HG03521 (cell line): Measurements from ENCODE around the gene UVRAG.
"Not testable (repeated sequence)": the region's sequence is repeated elsewhere in the genome, so short reads cannot be mapped to it uniquely, and the experiment has no call there.

Source experiments
- ATAC-seq: cut with Tn5 transposase; IDR thresholded peaks from one replicate; pipeline ENCODE4 v1.9.1; 2021; ENCODE audit warnings: mild to moderate bottlenecking, moderate library complexity; ENCODE audit not compliant: unreplicated experiment

The UVRAG gene

GRCh38 chr11:76048763-76049162, 233.8 kb downstream of the UVRAG start:
- ATAC-seq: no peak

GRCh38 chr11:76049511-76049910, 234.5 kb downstream of the UVRAG start:
- no peak for ATAC-seq

DNA sequence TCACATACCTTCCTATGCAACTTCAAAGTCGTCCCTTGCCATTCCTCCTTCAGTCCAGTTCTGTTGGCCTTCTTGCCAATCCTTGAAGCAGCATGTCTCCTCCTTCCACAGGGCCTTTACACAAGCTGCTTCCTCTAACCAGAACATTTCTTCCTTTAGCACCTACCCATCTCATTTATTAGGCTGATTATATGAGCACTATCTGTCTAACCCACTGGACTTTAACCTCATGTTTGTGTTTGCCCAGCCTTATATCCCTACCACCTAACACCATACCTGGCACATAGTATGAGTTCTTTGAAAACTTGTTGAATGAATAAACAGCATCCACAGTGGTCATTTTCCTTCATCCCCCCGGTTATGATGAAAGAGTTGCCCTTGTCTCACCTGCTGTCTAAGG, 236.9 kb downstream of the UVRAG start:
- ATAC-seq: no peak

- no peak for ATAC-seq
These were observed 239.3 kb downstream of the UVRAG start for GRCh38 chr11:76054330-76054729.

DNA sequence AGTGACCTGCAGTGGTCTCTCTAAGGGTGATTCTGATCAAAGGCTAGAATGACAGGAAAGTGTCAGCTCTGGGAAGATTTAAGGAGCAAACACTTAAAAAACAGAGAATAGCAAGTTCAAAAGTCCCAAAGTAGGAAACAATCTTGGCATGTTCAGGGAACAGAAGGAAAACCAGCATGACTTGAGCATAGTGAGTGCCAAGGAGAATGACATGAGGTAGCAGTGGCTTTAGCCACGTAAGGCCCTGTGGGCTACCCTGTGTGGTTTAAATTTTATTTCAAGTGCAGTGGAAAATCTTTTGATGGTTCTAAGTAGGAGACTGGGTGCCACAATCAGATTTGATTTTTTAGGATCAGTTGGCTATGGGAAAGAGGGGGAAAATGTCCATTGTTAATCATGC, 241.9 kb downstream of the UVRAG start:
- ATAC-seq: no peak

GRCh38 chr11:76060475-76061036, 245.5 kb downstream of the UVRAG start:
- ATAC-seq: not testable (repeated sequence)

- ATAC-seq: no peak
These were observed 247.7 kb downstream of the UVRAG start for GRCh38 chr11:76062733-76063132.

- no peak for ATAC-seq
These were observed 249.2 kb downstream of the UVRAG start for GRCh38 chr11:76064192-76064591.

DNA sequence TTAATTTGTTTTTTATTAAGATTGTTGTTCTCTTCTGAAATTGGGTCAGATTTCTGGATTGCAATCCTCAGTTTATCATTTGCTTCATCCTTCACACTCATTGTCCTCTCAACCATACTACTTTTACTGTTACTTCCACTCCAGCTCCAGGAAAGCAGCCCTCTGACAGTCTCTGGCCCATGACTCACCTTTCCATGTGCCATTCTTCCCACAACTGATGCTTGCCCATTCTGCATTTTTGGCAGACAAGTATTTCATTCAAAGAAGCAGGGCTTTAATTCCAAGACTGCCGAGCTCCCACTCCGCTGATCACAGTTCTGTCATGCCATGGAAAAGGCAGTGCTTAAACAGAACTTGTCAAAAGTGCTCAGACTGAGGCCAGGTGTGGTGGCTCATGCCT, 252.1 kb downstream of the UVRAG start:
- no peak for ATAC-seq

DNA sequence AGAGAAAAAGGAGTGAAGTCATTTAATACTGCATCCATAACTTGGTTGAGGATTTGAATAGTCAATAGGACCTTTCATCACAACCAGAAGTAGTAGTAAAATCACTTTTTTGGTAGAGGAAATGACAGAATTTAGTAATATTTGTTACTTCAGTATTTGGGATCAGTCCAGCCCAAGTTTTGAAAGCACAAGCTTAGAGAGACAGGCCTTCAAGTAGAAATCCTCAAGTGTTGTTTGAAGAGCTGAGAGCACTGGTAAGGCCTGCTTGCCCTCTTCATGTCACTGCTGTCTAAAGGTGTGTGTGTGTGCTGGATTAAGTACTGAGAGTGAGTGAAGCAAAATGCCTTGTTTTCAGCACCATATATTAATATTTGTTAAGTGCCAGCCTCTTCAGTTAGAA, 254.0 kb downstream of the UVRAG start:
- no peak for ATAC-seq

GRCh38 chr11:76071090-76071489, 256.1 kb downstream of the UVRAG start:
- no peak for ATAC-seq

DNA sequence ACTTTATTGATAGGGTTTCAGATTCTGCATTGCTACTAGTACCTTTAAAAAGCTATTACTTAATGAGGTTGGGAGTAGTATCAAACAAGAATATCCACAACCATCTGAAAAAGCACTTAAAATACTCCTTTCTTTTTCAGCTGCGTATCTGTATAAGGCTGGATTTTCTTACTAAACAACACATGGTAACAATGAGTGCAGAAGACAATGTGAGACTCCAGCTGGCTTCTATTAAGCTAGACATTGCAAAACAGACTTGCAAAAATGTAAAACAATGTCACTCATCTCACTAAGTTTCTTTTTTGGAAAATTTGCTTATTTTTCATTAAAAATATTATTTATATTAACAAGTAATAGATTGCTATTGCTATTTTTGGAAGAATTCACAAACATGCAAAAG, 258.7 kb downstream of the UVRAG start:
- ATAC-seq: no peak

GRCh38 chr11:76074148-76075095, 259.4 kb downstream of the UVRAG start:
- ATAC-seq: no peak

GRCh38 chr11:76075716-76076115, 260.7 kb downstream of the UVRAG start:
- no peak for ATAC-seq

- ATAC-seq: not testable (repeated sequence)
These were observed 261.2 kb downstream of the UVRAG start for GRCh38 chr11:76076253-76076652.

GRCh38 chr11:76076749-76077148, 261.7 kb downstream of the UVRAG start:
- ATAC-seq: no peak

DNA sequence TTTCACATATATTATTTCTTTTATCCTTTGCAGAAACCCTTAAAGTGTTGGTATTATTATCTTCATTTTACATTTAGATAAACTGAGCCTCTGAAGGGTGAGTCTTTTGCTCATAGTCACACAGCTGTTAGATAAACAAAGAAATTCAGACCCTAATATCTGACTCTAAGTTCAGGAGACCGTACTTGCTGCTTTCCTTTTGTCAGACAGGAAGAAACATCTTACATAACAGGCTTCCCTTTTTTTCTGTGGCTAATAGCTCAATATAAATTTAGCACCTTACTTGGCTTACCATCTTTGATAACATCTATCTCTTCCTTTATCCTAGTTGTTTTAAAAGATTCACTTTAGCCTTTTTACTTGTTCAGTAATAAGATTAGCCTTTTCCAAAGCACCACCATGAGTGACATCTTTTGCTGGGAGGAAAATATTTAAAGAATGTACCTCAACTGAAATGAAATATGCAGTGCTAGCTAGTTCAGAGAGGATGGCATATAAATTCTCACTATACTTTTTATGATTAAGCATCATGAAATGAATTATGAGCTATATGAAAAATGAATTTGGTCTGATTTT, 262.7 kb downstream of the UVRAG start:
- no peak for ATAC-seq

GRCh38 chr11:76081084-76081483, 266.1 kb downstream of the UVRAG start:
- ATAC-seq: not testable (repeated sequence)

DNA sequence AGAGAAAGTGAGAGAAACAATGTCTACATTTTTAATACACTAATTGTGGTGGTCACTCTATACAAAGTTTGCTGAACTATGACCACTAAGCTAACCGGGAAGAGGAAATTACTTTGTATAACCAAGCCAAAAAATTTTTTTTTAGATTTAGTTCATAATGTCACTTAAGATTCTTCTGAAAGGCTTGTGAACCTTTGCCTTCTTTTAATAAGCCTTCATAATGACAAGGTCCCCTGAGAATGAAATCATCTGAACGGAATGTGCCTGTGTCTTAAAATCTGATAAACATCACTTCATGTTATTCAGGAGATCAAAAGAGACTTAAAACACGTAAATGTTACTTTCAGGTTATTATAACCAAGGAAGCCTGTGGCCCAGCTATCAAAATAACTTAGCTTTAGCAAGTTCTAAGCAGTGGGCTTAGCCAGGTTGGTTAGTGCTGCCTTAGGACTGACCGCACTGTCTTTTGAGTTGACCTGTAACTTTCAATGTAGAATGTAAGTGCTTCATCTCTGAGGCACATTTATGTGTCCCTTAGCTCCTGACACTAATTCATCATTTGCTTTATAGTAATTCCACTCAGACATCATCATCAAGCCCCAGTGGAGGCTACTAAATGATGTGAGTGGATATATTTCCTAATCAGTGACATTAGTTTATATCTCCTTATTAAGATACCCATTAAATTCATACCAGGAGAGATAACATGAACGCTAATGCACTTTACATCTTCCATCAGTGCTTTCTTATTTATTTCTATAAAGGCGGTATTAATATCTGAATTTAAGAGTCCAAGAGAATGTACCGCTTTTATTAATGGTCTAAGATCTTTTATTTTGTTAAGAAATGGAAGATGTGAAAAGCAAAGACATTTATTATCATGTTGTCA, 268.8 kb downstream of the UVRAG start:
- no peak for ATAC-seq

GRCh38 chr11:76085270-76085669, 270.3 kb downstream of the UVRAG start:
- ATAC-seq: no peak
